ENCODE measurements around the gene CDK5RAP2.
"Not testable (repeated sequence)": the region's sequence is repeated elsewhere in the genome, so short reads cannot be mapped to it uniquely, and the experiment has no call there.

The CDK5RAP2 gene

GRCh38 chr9:120524038-120524437 lies 55.9 kb downstream of the CDK5RAP2 start:
- no peak overlapping the region for H3K27ac ChIP-seq
- TF ChIP-seq, protein P1, sequence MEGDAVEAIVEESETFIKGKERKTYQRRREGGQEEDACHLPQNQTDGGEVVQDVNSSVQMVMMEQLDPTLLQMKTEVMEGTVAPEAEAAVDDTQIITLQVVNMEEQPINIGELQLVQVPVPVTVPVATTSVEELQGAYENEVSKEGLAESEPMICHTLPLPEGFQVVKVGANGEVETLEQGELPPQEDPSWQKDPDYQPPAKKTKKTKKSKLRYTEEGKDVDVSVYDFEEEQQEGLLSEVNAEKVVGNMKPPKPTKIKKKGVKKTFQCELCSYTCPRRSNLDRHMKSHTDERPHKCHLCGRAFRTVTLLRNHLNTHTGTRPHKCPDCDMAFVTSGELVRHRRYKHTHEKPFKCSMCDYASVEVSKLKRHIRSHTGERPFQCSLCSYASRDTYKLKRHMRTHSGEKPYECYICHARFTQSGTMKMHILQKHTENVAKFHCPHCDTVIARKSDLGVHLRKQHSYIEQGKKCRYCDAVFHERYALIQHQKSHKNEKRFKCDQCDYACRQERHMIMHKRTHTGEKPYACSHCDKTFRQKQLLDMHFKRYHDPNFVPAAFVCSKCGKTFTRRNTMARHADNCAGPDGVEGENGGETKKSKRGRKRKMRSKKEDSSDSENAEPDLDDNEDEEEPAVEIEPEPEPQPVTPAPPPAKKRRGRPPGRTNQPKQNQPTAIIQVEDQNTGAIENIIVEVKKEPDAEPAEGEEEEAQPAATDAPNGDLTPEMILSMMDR (conservative IDR thresholded peaks at IDR 0.05) = no peak

- TF ChIP-seq, protein P1 (conservative IDR thresholded peaks at IDR 0.05) = no peak
- no peak overlapping the region for H3K27ac ChIP-seq
Observed at GRCh38 chr9:120522558-120522957, 57.4 kb downstream of the CDK5RAP2 start.

- TF ChIP-seq, protein P1 (conservative IDR thresholded peaks at IDR 0.05) = no peak
Observed at GRCh38 chr9:120522032-120522431, 57.9 kb downstream of the CDK5RAP2 start.

DNA sequence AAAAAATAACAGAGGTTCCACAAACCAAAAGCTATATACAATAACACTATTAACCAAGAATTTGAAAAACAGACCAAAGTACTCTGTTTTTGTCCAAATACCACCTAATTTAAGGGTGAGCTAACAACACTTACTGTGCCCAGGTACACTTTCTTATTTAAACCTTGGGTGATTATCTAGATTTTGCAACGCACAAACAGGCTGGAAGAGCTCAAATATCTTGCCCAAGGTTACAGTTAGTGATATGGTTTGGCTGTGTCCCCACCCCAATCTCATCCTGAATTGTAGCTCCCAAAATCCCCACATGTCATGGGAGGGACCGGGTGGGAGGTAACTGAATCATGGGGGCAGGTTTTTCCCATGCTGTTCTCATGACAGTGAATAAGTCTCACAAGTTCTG lies 58.9 kb downstream of the CDK5RAP2 start:
- H3K27ac ChIP-seq = no peak overlapping the region
- TF ChIP-seq, protein P1 (conservative IDR thresholded peaks at IDR 0.05) = no peak

More at GRCh38 chr9:120522032-120522431, 57.9 kb downstream of the CDK5RAP2 start:
- no peak overlapping the region for H3K27ac ChIP-seq

GRCh38 chr9:120515996-120516395 lies 64.0 kb downstream of the CDK5RAP2 start:
- H3K27ac ChIP-seq = not testable (repeated sequence)

GRCh38 chr9:120515481-120515880 lies 64.5 kb downstream of the CDK5RAP2 start:
- H3K27ac ChIP-seq = not testable (repeated sequence)

GRCh38 chr9:120514405-120514804 lies 65.6 kb downstream of the CDK5RAP2 start:
- TF ChIP-seq, protein P1 (conservative IDR thresholded peaks at IDR 0.05) = no peak
- H3K27ac ChIP-seq = no peak overlapping the region

- TF ChIP-seq, protein P1 (conservative IDR thresholded peaks at IDR 0.05) = no peak
- no peak overlapping the region for H3K27ac ChIP-seq
Observed at GRCh38 chr9:120513825-120514396, 66.1 kb downstream of the CDK5RAP2 start.

DNA sequence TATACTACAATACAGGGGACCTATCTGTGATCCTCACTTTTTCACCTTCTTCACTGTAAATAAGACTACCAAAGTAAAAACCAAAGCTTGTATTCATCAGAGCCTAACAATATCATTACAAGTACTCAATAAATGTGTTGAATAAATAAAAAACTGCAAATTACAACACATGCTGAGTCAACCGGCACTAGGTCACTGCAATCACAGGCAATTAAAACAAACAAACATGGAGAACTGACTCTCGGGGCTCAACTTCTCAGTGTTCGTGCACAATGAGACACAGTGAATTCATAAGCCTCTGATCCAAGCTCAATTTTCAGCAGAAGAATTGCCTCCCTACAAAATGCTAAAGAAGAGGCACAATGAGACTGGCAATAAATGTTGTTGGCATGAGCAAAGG lies 69.2 kb downstream of the CDK5RAP2 start:
- no peak overlapping the region for H3K27ac ChIP-seq
- TF ChIP-seq, protein P1 (conservative IDR thresholded peaks at IDR 0.05) = no peak
